ENCODE results near the gene CKM.
"Not testable (repeated sequence)": the region's sequence is repeated elsewhere in the genome, so short reads cannot be mapped to it uniquely, and the experiment has no call there.

Gene CKM

DNA sequence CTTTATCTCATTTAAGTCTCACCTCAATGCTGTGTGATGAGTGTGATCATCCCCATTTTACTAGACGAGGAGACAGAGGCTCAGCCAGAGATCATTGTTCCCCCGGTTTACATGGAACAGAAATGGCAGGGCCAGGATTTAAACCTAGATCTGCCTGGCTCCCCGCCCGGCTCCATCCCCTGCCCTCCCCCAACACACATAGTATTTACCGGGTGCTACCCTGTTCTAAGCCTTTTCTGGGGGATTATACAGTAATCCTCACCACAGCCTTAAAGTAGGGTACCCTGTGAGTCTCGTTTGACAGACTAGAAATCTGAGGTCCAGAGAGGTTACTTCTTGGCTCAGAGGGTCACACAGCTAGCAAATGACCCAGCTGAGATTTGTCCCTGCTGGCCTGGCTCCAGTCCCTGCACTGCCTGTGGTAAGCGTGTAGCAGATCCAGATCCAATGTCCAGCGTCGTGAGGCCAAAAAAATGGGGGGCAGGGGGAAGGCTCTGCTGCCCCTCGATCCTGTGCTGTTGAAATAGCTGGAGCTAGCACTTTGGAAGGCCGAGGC is 14.1 kb upstream of the CKM start:
- DNase-seq, result no peak
- Histone ChIP-seq H3K9ac (ENCODE audit: low read depth, low read length) (no peak overlapping the region), H3K4me1 (ENCODE audit: insufficient read depth, low read length) (peaks cover 5% of the 10 kb centered on the region; the same call in 1 of the 2 replicates), H3K79me2 (ENCODE audit: insufficient read depth, low read length) (no peaks in the 10 kb centered on the region), H3K4me3 (ENCODE audit: low read depth in 1 of 2, low read length in 2 of 2) (no peak overlapping the region), H3K27me3 (ENCODE audit: insufficient read depth, low read length, poor library complexity) (no peaks in the 10 kb centered on the region), H3K9me3 (ENCODE audit: insufficient read depth, low read length, severe bottlenecking) (no peaks in the 10 kb centered on the region), H3K36me3 (ENCODE audit: insufficient read depth, low read length) (no peaks in the 10 kb centered on the region), H2AFZ (ENCODE audit: low read depth, low read length) (no peak overlapping the region), H3K27ac (ENCODE audit: low read length) (no peak overlapping the region), H3K4me2 (ENCODE audit: insufficient read depth, low read length) (no peak overlapping the region), H4K20me1 (ENCODE audit: insufficient read depth, low read length) (no peaks in the 10 kb centered on the region)
- TF ChIP-seq EZH2 (IDR thresholded peaks at IDR 0.05; ENCODE audit: borderline replicate concordance, low read depth, low read length, severe bottlenecking), result no peak
- TF ChIP-seq, protein P1, sequence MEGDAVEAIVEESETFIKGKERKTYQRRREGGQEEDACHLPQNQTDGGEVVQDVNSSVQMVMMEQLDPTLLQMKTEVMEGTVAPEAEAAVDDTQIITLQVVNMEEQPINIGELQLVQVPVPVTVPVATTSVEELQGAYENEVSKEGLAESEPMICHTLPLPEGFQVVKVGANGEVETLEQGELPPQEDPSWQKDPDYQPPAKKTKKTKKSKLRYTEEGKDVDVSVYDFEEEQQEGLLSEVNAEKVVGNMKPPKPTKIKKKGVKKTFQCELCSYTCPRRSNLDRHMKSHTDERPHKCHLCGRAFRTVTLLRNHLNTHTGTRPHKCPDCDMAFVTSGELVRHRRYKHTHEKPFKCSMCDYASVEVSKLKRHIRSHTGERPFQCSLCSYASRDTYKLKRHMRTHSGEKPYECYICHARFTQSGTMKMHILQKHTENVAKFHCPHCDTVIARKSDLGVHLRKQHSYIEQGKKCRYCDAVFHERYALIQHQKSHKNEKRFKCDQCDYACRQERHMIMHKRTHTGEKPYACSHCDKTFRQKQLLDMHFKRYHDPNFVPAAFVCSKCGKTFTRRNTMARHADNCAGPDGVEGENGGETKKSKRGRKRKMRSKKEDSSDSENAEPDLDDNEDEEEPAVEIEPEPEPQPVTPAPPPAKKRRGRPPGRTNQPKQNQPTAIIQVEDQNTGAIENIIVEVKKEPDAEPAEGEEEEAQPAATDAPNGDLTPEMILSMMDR (IDR thresholded peaks at IDR 0.05; ENCODE audit: borderline replicate concordance, extremely low read depth, low read length, poor library complexity, severe bottlenecking), result no peak
- no peak for ATAC-seq (ENCODE audit: insufficient read depth, low read depth)

DNA sequence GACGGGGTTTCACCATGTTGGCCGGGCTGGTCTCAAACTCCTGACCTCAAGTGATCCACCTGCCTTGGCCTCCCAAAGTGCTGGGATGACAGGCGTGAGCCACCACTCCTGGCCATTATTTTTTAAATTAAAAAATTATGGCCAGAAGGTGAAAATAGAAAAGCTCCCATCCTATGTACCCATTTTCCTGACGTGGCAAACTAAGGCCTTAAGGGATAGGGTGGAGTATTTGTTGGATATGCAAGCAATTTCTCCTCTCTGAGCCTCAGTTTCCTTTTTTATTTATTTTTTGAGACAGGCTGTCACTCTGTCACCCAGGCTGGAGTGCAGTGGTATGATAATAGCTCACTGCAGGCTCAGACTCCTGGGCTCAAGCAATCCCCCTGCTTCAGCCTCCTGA is 12.2 kb upstream of the CKM start:
- H3K36me3 ChIP-seq (ENCODE audit: insufficient read depth, low read length); H3K4me1 ChIP-seq (ENCODE audit: insufficient read depth, low read length); H3K9ac ChIP-seq (ENCODE audit: low read depth, low read length); H4K20me1 ChIP-seq (ENCODE audit: insufficient read depth, low read length); H3K79me2 ChIP-seq (ENCODE audit: insufficient read depth, low read length); H3K9me3 ChIP-seq (ENCODE audit: insufficient read depth, low read length, severe bottlenecking); H2AFZ ChIP-seq (ENCODE audit: low read depth, low read length); H3K27ac ChIP-seq (ENCODE audit: low read length); H3K4me2 ChIP-seq (ENCODE audit: insufficient read depth, low read length); H3K27me3 ChIP-seq (ENCODE audit: insufficient read depth, low read length, poor library complexity); H3K4me3 ChIP-seq (ENCODE audit: low read depth in 1 of 2, low read length in 2 of 2); DNase-seq; ATAC-seq (ENCODE audit: insufficient read depth, low read depth): not testable (repeated sequence)

DNA sequence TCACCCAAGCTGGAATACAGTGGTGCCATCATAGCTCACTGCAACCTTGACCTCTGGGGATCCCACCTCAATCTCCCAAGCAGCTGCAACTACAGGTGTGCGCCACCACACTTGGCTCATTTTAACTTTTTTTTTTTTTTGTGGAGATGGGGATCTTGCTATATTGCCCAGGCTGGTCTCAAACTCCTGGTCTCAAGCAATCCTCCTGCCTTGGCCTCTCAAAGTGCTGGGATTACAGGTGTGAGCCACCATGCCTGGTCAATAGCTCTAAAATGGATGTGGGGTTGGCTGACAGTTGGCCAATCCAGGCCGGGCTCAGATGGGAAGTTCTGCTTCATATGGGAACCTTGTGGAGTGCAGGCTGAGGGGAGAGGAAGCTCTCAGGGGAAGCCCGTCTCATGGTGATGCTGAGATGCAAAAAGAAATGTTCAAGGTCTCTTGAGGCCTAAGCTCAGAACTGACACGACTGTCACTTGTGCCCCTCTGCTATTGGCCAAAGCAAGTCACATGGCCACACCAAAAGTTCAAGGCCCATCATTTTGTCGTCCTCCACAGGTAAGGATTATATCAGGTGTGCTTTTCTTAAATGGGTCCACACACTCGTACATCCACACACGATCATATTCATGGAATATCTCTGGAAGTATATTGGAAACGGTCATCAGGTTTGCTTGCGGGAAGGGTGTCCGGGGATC is 11.1 kb upstream of the CKM start:
- H3K9ac ChIP-seq (ENCODE audit: low read depth, low read length), result no peak overlapping the region
- ATAC-seq (ENCODE audit: insufficient read depth, low read depth) (no peak), DNase-seq (no peak)
- no peak overlapping the region for H3K27ac ChIP-seq (ENCODE audit: low read length)
- no peak overlapping the region for H3K4me2 ChIP-seq (ENCODE audit: insufficient read depth, low read length)
- peaks cover 5% of the 10 kb centered on the region; the same call in 1 of the 2 replicates for H3K4me1 ChIP-seq (ENCODE audit: insufficient read depth, low read length)
- H3K36me3 ChIP-seq (ENCODE audit: insufficient read depth, low read length), result no peaks in the 10 kb centered on the region
- H2AFZ ChIP-seq (ENCODE audit: low read depth, low read length), result no peak overlapping the region
- no peak for TF ChIP-seq EZH2 (IDR thresholded peaks at IDR 0.05; ENCODE audit: borderline replicate concordance, low read depth, low read length, severe bottlenecking)
- TF ChIP-seq, protein P1 (IDR thresholded peaks at IDR 0.05; ENCODE audit: borderline replicate concordance, extremely low read depth, low read length, poor library complexity, severe bottlenecking), result no peak
- H3K27me3 ChIP-seq (ENCODE audit: insufficient read depth, low read length, poor library complexity), result no peaks in the 10 kb centered on the region
- H4K20me1 ChIP-seq (ENCODE audit: insufficient read depth, low read length), result no peaks in the 10 kb centered on the region
- H3K9me3 ChIP-seq (ENCODE audit: insufficient read depth, low read length, severe bottlenecking), result no peaks in the 10 kb centered on the region
- no peak overlapping the region for H3K4me3 ChIP-seq (ENCODE audit: low read depth in 1 of 2, low read length in 2 of 2)
- no peaks in the 10 kb centered on the region for H3K79me2 ChIP-seq (ENCODE audit: insufficient read depth, low read length)

DNA sequence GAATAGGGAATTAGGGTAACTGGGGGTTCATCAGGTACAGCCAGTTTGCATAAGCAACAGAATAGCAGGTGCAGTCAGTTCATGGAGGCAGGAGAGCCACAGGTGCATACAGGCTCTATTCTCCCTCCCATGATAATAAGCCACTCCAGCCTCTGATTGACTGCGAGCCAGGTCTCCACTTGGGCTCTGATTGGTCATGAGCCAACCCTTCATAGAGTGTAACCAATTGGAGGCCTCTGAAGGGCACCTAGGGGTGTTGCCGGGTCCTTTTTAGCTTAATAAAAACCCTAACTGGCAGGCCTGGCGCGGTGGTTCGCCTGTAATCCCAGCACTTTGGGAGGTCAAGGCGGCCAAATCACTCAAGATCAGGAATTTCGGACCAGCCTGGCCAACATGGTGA is 8.7 kb upstream of the CKM start:
- no peak overlapping the region for H3K4me2 ChIP-seq (ENCODE audit: insufficient read depth, low read length)
- no peak overlapping the region for H3K27ac ChIP-seq (ENCODE audit: low read length)
- no peaks in the 10 kb centered on the region for H3K27me3 ChIP-seq (ENCODE audit: insufficient read depth, low read length, poor library complexity)
- no peak overlapping the region for H2AFZ ChIP-seq (ENCODE audit: low read depth, low read length)
- no peaks in the 10 kb centered on the region for H4K20me1 ChIP-seq (ENCODE audit: insufficient read depth, low read length)
- no peak overlapping the region for H3K9ac ChIP-seq (ENCODE audit: low read depth, low read length)
- no peak overlapping the region for H3K4me3 ChIP-seq (ENCODE audit: low read depth in 1 of 2, low read length in 2 of 2)
- no peak for DNase-seq
- H3K79me2 ChIP-seq (ENCODE audit: insufficient read depth, low read length), result no peaks in the 10 kb centered on the region
- H3K36me3 ChIP-seq (ENCODE audit: insufficient read depth, low read length), result no peaks in the 10 kb centered on the region
- TF ChIP-seq, protein P1 (IDR thresholded peaks at IDR 0.05; ENCODE audit: borderline replicate concordance, extremely low read depth, low read length, poor library complexity, severe bottlenecking), result no peak
- no peak for TF ChIP-seq EZH2 (IDR thresholded peaks at IDR 0.05; ENCODE audit: borderline replicate concordance, low read depth, low read length, severe bottlenecking)
- no peaks in the 10 kb centered on the region for H3K9me3 ChIP-seq (ENCODE audit: insufficient read depth, low read length, severe bottlenecking)
- ATAC-seq (ENCODE audit: insufficient read depth, low read depth), result no peak
- no peaks in the 10 kb centered on the region for H3K4me1 ChIP-seq (ENCODE audit: insufficient read depth, low read length)
